Breast epithelium (tissue), 3 donors: ENCODE measurements around the gene IFNA1.

Source experiments
- CTCF ChIP-seq, 3 donors: fragments of 450-650 bp; IDR thresholded peaks; one replicate each; pipeline ENCODE4 v1.5.1; 2016 to 2017; ENCODE audit warnings: antibody characterized with exemption in 3 of 3, mild to moderate bottlenecking in 3 of 3, moderate library complexity in 3 of 3
- POLR2A ChIP-seq: fragments of 450-650 bp; IDR thresholded peaks from one replicate; pipeline ENCODE4 v1.6.1; 2016; ENCODE audit warnings: antibody characterized with exemption, mild to moderate bottlenecking, moderate library complexity
- POLR2AphosphoS5 ChIP-seq, 3 donors: sonication (generic); formaldehyde crosslinking; IDR thresholded peaks; one replicate each; pipeline ENCODE4 v1.6.1; 2017; ENCODE audit warnings: antibody characterized with exemption in 3 of 3

GRCh38 chr9:21414220-21414940 lies 25.9 kb upstream of the IFNA1 start:
- TF ChIP-seq CTCF (IDR thresholded peaks at IDR 0.05) (no peak), POLR2A (no peak), POLR2AphosphoS5 (IDR thresholded peaks at IDR 0.05) (no peak)
